OCI-LY3 (cell line): ENCODE measurements around the gene BAIAP3.

Experiments
- H2AFZ ChIP-seq: fragments of 200-600, 300-600 bp; shearing (Covaris generic); 2 replicates; pipeline ENCODE4 v1.6.0; 2014; ENCODE audit warnings: antibody characterized with exemption, low read depth, low read length
- H3K27ac ChIP-seq: fragments of 200-600, 300-600 bp; sonication (generic); 2 replicates; pipeline ENCODE4 v1.5.1; 2014; ENCODE audit warnings: mild to moderate bottlenecking, low read length, moderate library complexity, mixed read lengths
- H3K27me3 ChIP-seq: fragments of 200-600, 300-600 bp; sonication (generic); 2 replicates; pipeline ENCODE4 v1.6.1; 2014; ENCODE audit warnings: low read depth, low read length, mixed read lengths
- H3K36me3 ChIP-seq: fragments of 200-600, 300-600 bp; sonication (generic); replicated peaks from 2 replicates; pipeline ENCODE3; 2014; ENCODE audit warnings: low read depth, low read length, mixed read lengths
- H3K4me1 ChIP-seq: fragments of 300-600, 200-600 bp; sonication (generic); 2 replicates; pipeline ENCODE4 v1.6.1; 2014; ENCODE audit warnings: low read length, mixed read lengths
- H3K4me2 ChIP-seq: fragments of 200-600, 300-600 bp; sonication (generic); 2 replicates; pipeline ENCODE4 v1.6.1; 2014; ENCODE audit warnings: low read length, mixed read lengths
- H3K4me3 ChIP-seq: fragments of 300-600, 200-600 bp; sonication (generic); 2 replicates; pipeline ENCODE4 v1.5.1; 2014; ENCODE audit warnings: antibody characterized with exemption, mild to moderate bottlenecking, low read length, moderate library complexity
- H3K79me2 ChIP-seq: fragments of 300-600, 200-600 bp; shearing (Covaris generic); 2 replicates; pipeline ENCODE4 v1.6.1; 2014; ENCODE audit warnings: mild to moderate bottlenecking, low read length, mixed read lengths
- H3K9ac ChIP-seq: fragments of 300-600, 200-600 bp; shearing (Covaris generic); 2 replicates; pipeline ENCODE4 v1.6.0; 2014; ENCODE audit warnings: mild to moderate bottlenecking, low read length, moderate library complexity
- H3K9me3 ChIP-seq: fragments of 200-600, 300-600 bp; shearing (Covaris generic); 2 replicates; pipeline ENCODE4 v1.6.1; 2014; ENCODE audit warnings: low read length, mixed read lengths; ENCODE audit not compliant: insufficient read depth
- H4K20me1 ChIP-seq: fragments of 200-600, 300-600 bp; sonication (generic); 2 replicates; pipeline ENCODE4 v1.6.1; 2016; ENCODE audit warnings: low read length, mixed read lengths; ENCODE audit not compliant: insufficient read depth
- EZH2phosphoT487 ChIP-seq: fragments of 200-600 bp; shearing (Covaris generic); IDR thresholded peaks from 2 replicates; pipeline ENCODE4 v1.6.1; 2018; ENCODE audit warnings: antibody characterized with exemption, mixed run types, low read depth
- TF ChIP-seq, protein P1 (sequence below): fragments of 200-600, 300-600 bp; sonication (generic); IDR thresholded peaks from 2 replicates; pipeline ENCODE4 v1.5.1; 2014; ENCODE audit warnings: antibody characterized with exemption, low read length, low read depth

Gene BAIAP3

GRCh38 chr16:1341495-1342420, 8.3 kb downstream of the BAIAP3 start:
- Histone ChIP-seq H3K36me3 (no peaks in the 10 kb centered on the region), H3K9ac (no peak overlapping the region), H3K79me2 (no peaks in the 10 kb centered on the region), H4K20me1 (no peaks in the 10 kb centered on the region), H3K27ac (no peak overlapping the region), H3K4me1 (peaks cover 29% of the 10 kb centered on the region), H3K4me2 (peak overlapping the region; percentile 80), H3K27me3 (peaks cover 4% of the 10 kb centered on the region; the same call in 1 of the 2 replicates), H2AFZ (no peak overlapping the region), H3K9me3 (no peaks in the 10 kb centered on the region), H3K4me3 (peak overlapping the region; percentile 68; the same call in 1 of the 2 replicates)
- no peak for TF ChIP-seq EZH2phosphoT487
- TF ChIP-seq, protein P1, sequence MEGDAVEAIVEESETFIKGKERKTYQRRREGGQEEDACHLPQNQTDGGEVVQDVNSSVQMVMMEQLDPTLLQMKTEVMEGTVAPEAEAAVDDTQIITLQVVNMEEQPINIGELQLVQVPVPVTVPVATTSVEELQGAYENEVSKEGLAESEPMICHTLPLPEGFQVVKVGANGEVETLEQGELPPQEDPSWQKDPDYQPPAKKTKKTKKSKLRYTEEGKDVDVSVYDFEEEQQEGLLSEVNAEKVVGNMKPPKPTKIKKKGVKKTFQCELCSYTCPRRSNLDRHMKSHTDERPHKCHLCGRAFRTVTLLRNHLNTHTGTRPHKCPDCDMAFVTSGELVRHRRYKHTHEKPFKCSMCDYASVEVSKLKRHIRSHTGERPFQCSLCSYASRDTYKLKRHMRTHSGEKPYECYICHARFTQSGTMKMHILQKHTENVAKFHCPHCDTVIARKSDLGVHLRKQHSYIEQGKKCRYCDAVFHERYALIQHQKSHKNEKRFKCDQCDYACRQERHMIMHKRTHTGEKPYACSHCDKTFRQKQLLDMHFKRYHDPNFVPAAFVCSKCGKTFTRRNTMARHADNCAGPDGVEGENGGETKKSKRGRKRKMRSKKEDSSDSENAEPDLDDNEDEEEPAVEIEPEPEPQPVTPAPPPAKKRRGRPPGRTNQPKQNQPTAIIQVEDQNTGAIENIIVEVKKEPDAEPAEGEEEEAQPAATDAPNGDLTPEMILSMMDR: no peak

GRCh38 chr16:1342526-1343427, 9.3 kb downstream of the BAIAP3 start:
- no peaks in the 10 kb centered on the region for H3K79me2 ChIP-seq
- no peaks in the 10 kb centered on the region for H4K20me1 ChIP-seq
- H3K27me3 ChIP-seq: no peaks in the 10 kb centered on the region
- H2AFZ ChIP-seq: no peak overlapping the region
- no peak for TF ChIP-seq EZH2phosphoT487
- TF ChIP-seq, protein P1: no peak
- peaks cover 26% of the 10 kb centered on the region for H3K4me1 ChIP-seq
- peak overlapping the region; percentile 80 for H3K4me2 ChIP-seq
- no peaks in the 10 kb centered on the region for H3K36me3 ChIP-seq
- H3K4me3 ChIP-seq: peak overlapping the region; percentile 68
- H3K27ac ChIP-seq: no peak overlapping the region
- no peak overlapping the region for H3K9ac ChIP-seq
- no peaks in the 10 kb centered on the region for H3K9me3 ChIP-seq

DNA sequence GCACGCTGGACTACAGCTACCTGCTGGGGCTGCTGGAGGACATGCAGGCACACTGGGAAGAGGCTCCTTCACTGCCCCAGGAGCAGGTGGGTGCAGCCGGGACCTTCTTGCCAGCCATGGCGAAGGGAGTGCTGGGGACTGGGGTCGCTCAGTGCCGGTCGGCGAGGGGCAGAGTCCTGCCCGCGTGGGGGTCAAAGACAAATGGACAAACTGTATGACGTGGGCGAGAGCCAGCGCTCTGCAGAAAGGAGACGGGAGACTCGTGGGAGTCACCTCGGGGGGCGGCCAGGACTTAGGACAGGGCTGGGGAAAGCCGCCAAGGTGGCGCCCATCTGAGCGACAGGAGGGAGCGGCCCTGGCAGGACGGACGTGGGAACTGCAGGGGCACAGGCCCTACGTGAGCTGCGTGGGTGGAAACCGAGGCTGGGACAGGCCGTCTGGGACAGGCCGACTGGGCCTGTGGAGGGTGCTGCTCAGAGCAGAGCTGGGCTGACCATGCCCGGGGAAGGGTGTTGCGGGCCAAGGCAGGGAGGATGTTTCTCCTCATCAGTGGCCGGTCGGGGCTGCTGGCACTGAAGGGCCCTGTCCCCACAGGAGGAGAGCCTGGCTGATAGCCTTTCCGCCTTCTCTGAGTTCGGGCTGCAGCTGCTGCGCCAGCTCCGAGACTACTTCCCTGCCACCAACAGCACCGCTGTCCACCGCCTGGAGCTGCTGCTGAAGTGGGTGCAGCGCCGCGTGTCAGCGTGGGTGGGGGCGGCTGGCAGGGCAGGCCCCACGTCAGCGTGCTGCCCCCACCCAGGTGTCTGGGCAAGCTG, 10.2 kb downstream of the BAIAP3 start:
- TF ChIP-seq, protein P1: no peak
- TF ChIP-seq EZH2phosphoT487: no peak
- Histone ChIP-seq H3K79me2 (no peaks in the 10 kb centered on the region), H3K27ac (no peak overlapping the region), H3K4me1 (peaks cover 19% of the 10 kb centered on the region), H2AFZ (no peak overlapping the region), H4K20me1 (no peaks in the 10 kb centered on the region), H3K36me3 (no peaks in the 10 kb centered on the region), H3K9ac (no peak overlapping the region), H3K9me3 (no peaks in the 10 kb centered on the region), H3K4me3 (peak overlapping the region; percentile 68), H3K4me2 (peak overlapping the region; percentile 80), H3K27me3 (no peaks in the 10 kb centered on the region)
